ENCODE results near the gene GREB1L.

The GREB1L gene

DNA sequence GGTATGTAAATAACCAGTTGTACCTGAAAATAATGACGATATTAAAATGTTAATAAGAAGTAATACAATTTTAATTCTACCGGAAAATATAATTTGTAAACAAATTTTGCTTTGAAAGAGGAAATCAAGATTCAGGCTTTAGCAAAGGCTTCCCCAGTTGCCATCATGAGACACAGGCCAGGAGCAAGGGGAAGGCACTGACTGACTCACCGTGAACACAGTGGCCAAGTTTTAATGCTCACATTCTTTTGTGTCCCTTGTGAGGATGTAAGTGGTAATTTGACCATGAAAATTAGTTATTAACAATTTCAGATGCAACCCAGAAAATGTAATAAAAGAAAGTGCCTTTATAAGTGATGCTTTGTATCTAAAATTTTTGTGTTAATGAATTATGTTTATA, 164.1 kb downstream of the GREB1L start:
- DNase-seq = no peak
- H3K4me3 ChIP-seq (ENCODE audit: low read depth, low read length) = no peak overlapping the region
- H3K27ac ChIP-seq = no peak overlapping the region
- no peaks in the 10 kb centered on the region for H3K27me3 ChIP-seq (replicated peaks)
- in situ Hi-C loops (cut with HindIII; ENCODE audit: low pct_ligation_motif_present, low sequenced_read_pairs) = no loop called here
- TF ChIP-seq, protein P1, sequence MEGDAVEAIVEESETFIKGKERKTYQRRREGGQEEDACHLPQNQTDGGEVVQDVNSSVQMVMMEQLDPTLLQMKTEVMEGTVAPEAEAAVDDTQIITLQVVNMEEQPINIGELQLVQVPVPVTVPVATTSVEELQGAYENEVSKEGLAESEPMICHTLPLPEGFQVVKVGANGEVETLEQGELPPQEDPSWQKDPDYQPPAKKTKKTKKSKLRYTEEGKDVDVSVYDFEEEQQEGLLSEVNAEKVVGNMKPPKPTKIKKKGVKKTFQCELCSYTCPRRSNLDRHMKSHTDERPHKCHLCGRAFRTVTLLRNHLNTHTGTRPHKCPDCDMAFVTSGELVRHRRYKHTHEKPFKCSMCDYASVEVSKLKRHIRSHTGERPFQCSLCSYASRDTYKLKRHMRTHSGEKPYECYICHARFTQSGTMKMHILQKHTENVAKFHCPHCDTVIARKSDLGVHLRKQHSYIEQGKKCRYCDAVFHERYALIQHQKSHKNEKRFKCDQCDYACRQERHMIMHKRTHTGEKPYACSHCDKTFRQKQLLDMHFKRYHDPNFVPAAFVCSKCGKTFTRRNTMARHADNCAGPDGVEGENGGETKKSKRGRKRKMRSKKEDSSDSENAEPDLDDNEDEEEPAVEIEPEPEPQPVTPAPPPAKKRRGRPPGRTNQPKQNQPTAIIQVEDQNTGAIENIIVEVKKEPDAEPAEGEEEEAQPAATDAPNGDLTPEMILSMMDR (IDR thresholded peaks at IDR 0.05; ENCODE audit: low read depth, low read length, missing control alignments) = no peak
- H3K36me3 ChIP-seq (replicated peaks) = no peaks in the 10 kb centered on the region

DNA sequence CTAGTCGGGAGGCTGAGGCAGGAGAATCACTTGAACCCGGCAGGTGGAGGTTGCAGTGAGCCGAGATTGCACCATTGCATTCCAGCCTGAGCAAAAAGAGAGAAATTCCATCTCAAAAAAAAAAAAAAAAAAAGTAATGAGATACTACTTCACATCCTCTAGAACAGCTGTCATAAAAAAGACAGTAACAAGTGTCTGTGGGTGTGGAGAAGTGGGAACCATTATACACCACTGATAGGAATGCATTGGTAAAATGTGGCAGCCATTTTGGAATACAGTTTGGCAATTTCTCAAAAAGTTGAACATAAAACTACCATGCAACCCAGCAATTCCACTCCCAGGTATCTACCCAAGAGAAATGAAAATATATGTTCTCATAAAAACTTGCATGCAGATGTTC, 166.6 kb downstream of the GREB1L start:
- H3K4me3 ChIP-seq (ENCODE audit: low read depth, low read length) = no peak overlapping the region
- H3K36me3 ChIP-seq (replicated peaks) = no peaks in the 10 kb centered on the region
- TF ChIP-seq, protein P1 (IDR thresholded peaks at IDR 0.05; ENCODE audit: low read depth, low read length, missing control alignments) = no peak
- no peak overlapping the region for H3K27ac ChIP-seq
- no peaks in the 10 kb centered on the region for H3K27me3 ChIP-seq (replicated peaks)
- no peak for DNase-seq
- in situ Hi-C loops (cut with HindIII; ENCODE audit: low pct_ligation_motif_present, low sequenced_read_pairs) = no loop called here

DNA sequence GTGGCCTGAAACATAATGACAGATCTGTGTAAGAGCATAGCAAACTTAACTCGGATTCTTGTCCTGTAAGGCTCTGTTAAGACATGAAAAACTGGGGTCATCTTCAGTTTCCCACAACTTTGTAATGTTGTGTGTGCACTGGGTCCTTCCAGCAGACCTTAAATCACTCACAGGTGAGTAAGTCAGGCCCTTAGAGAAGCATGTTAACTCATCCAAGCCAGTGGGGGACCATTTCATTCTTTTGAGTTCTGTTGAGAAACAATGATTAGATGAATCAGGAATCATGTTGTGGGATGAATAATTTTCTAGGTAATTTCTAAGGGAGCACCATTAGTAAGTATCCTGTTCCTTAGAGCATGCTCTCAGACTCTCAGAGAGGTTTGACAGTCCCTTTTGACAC, 191.4 kb downstream of the GREB1L start:
- Histone ChIP-seq H3K27ac (no peak overlapping the region), H3K36me3 (replicated peaks) (no peaks in the 10 kb centered on the region), H3K27me3 (replicated peaks) (no peaks in the 10 kb centered on the region), H3K4me3 (ENCODE audit: low read depth, low read length) (no peak overlapping the region)
- TF ChIP-seq, protein P1 (IDR thresholded peaks at IDR 0.05; ENCODE audit: low read depth, low read length, missing control alignments) = no peak
- DNase-seq = no peak
- in situ Hi-C loops (cut with HindIII; ENCODE audit: low pct_ligation_motif_present, low sequenced_read_pairs) = no loop called here

DNA sequence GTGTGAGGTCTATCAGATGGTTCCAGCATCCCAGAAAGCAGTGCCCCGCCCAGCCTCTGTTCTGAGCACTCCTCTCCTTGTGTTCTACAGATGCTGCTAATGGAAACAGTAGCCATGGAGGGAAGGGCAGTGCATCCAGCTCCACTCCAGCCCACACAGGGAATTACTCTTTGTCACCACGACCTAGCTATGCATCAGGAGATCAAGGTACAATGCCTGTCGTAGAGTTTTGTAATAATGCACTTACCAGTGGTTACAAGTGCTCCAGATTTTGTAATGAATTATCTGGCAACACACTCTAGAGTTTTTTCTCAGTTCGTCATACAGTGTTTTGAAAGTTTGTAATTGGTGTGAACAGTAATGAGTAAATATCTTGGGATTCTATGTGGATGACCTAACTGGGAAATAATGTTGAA, 197.4 kb downstream of the GREB1L start:
- no peaks in the 10 kb centered on the region for H3K27me3 ChIP-seq (replicated peaks)
- TF ChIP-seq, protein P1 (IDR thresholded peaks at IDR 0.05; ENCODE audit: low read depth, low read length, missing control alignments) = no peak
- in situ Hi-C loops (cut with HindIII; ENCODE audit: low pct_ligation_motif_present, low sequenced_read_pairs) = no loop called here
- DNase-seq = peak; percentile 3
- H3K36me3 ChIP-seq (replicated peaks) = no peaks in the 10 kb centered on the region
- H3K27ac ChIP-seq = no peak overlapping the region
- H3K4me3 ChIP-seq (ENCODE audit: low read depth, low read length) = no peak overlapping the region

DNA sequence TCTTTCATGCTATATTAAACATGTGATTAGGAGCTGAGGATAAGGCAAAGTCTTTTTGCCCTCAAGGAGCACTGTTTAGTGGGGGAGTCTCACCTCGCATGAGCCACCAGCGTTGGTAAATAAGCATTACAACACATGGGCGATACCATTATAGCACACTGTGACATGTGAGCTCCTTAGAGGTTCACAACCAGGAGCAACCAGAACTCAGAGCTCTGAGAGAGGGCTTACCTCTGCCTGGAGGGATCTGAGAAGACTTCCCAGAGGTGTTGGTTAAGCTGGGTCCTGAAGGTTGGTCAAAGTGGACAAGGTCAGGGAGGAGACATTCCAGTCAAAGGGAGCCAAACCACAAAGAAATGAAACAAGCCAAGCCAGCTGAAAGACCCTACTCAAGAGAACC, 199.6 kb downstream of the GREB1L start:
- in situ Hi-C loops (cut with HindIII; ENCODE audit: low pct_ligation_motif_present, low sequenced_read_pairs) = no loop called here
- no peak for DNase-seq
- Histone ChIP-seq H3K36me3 (replicated peaks) (no peaks in the 10 kb centered on the region), H3K27ac (no peak overlapping the region), H3K27me3 (replicated peaks) (no peaks in the 10 kb centered on the region), H3K4me3 (ENCODE audit: low read depth, low read length) (no peak overlapping the region)
- TF ChIP-seq, protein P1 (IDR thresholded peaks at IDR 0.05; ENCODE audit: low read depth, low read length, missing control alignments) = no peak

DNA sequence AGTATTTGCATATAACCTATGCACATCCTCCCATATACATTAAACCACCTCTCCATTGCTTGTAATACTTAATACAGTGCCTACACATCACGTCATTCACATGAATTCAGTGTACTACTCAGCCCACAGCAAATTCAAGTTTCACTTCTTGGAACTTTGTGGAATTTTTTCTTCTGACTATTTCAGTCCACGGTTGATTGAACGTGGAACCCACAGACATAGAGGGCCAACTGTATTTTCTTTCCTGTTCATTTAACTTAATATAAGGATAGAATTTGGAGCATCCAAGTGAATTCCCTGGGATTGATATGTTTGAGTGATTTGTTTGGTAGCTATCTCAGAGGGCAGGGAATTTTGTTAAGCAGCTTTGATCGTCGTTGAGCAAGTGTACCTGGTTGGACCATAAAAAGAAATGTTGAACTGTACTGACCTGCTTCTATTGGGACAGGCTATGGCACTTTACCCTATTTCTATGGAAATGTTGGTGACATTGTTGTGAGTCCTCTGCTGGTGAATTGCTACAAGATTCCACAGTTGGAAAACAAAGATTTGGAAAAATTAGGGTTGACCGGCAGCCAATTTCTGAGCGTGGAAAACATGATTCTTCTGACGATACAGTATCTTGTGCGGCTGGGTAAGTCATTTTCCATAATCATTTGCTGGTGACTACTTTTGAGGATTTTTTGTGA, 201.9 kb downstream of the GREB1L start:
- Histone ChIP-seq H3K36me3 (replicated peaks) (no peaks in the 10 kb centered on the region), H3K4me3 (ENCODE audit: low read depth, low read length) (no peak overlapping the region), H3K27me3 (replicated peaks) (no peaks in the 10 kb centered on the region), H3K27ac (no peak overlapping the region)
- in situ Hi-C loops (cut with HindIII; ENCODE audit: low pct_ligation_motif_present, low sequenced_read_pairs) = no loop called here
- no peak for DNase-seq
- TF ChIP-seq, protein P1 (IDR thresholded peaks at IDR 0.05; ENCODE audit: low read depth, low read length, missing control alignments) = no peak

Measured in brain microvascular endothelial cell (primary cell).